MM.1S (cell line): ENCODE results near the gene POU2AF2.
A peak's percentile ranks its signal among the peaks of the same experiment; 100 is the strongest.

Experiments used
- DNase-seq: peaks from one replicate; pipeline ENCODE4 v3.0.0-alpha.2; 2015
- H2AFZ ChIP-seq: fragments of 300-600 bp; sonication (generic); 2 replicates; pipeline ENCODE4 v1.6.0; 2016; ENCODE audit warnings: antibody characterized with exemption, low read length
- H3F3A ChIP-seq: fragments of 300-600 bp; sonication (generic); 2 replicates; pipeline ENCODE4 v1.6.1; 2016; ENCODE audit warnings: mild to moderate bottlenecking, antibody characterized with exemption, low read length, moderate library complexity, mixed read lengths; ENCODE audit not compliant: insufficient read depth
- H3K27ac ChIP-seq: fragments of 300-600 bp; sonication (generic); 2 replicates; pipeline ENCODE4 v1.5.1; 2016; ENCODE audit warnings: mild to moderate bottlenecking, low read length
- H3K27me3 ChIP-seq: fragments of 300-600 bp; sonication (generic); replicated peaks from 2 replicates; pipeline ENCODE4 v1.6.0; 2016; ENCODE audit warnings: low read length; ENCODE audit not compliant: insufficient read depth
- H3K36me3 ChIP-seq: fragments of 300-600 bp; sonication (generic); replicated peaks from 2 replicates; pipeline ENCODE4 v1.6.1; 2016; ENCODE audit warnings: mild to moderate bottlenecking, low read length, mixed read lengths; ENCODE audit not compliant: insufficient read depth
- H3K4me1 ChIP-seq: fragments of 300-600 bp; sonication (generic); 2 replicates; pipeline ENCODE4 v1.6.1; 2016; ENCODE audit warnings: low read length, mixed read lengths
- H3K4me2 ChIP-seq: fragments of 300-600 bp; sonication (generic); 2 replicates; pipeline ENCODE4 v1.6.0; 2016; ENCODE audit warnings: low read depth, low read length
- H3K4me3 ChIP-seq: fragments of 300-600 bp; sonication (generic); 2 replicates; pipeline ENCODE4 v1.5.1; 2016; ENCODE audit warnings: low read length, mixed read lengths
- H3K79me2 ChIP-seq: fragments of 300-600 bp; sonication (generic); 2 replicates; pipeline ENCODE4 v1.6.1; 2016; ENCODE audit warnings: mixed run types, low read length, mixed read lengths
- H3K9ac ChIP-seq: fragments of 300-600 bp; sonication (generic); 2 replicates; pipeline ENCODE4 v1.6.1; 2016; ENCODE audit warnings: low read length, mixed read lengths
- H3K9me2 ChIP-seq: fragments of 300-600 bp; sonication (generic); replicated peaks from 2 replicates; pipeline ENCODE4 v1.6.1; 2016; ENCODE audit warnings: mild to moderate bottlenecking, low read length, mixed read lengths; ENCODE audit not compliant: insufficient read depth
- H3K9me3 ChIP-seq: fragments of 300-600 bp; sonication (generic); replicated peaks from 2 replicates; pipeline ENCODE4 v1.6.1; 2016; ENCODE audit warnings: mild to moderate bottlenecking, low read length, mixed read lengths; ENCODE audit not compliant: insufficient read depth
- H4K20me1 ChIP-seq: fragments of 300-600 bp; sonication (generic); 2 replicates; pipeline ENCODE4 v1.6.1; 2016; ENCODE audit warnings: mild to moderate bottlenecking, low read length, moderate library complexity, mixed read lengths; ENCODE audit not compliant: insufficient read depth
- CTCF ChIP-seq: fragments of 300-600 bp; sonication (generic); IDR thresholded peaks from 2 replicates; pipeline ENCODE4 v1.5.1; 2016; ENCODE audit warnings: antibody characterized with exemption, low read length, mixed read lengths
- EZH2 ChIP-seq: fragments of 300-600 bp; sonication (generic); optimal IDR thresholded peaks from 2 replicates; pipeline ENCODE3; 2017; ENCODE audit warnings: low read depth, mild to moderate bottlenecking, antibody characterized with exemption, low read length, mixed read lengths
- EZH2phosphoT487 ChIP-seq: fragments of 300-600 bp; sonication (generic); IDR thresholded peaks from 2 replicates; pipeline ENCODE4 v1.6.1; 2018; ENCODE audit warnings: antibody characterized with exemption, low read length

Gene POU2AF2

GRCh38 chr11:111272420-111272819 is 26.9 kb downstream of the POU2AF2 start:
- Histone ChIP-seq H3K9ac (peak overlapping the region; percentile 34; the same call in 1 of the 2 replicates), H3K27ac (peak overlapping the region; percentile 78), H3K36me3 (no peaks in the 10 kb centered on the region), H2AFZ (peak overlapping the region; percentile 21; the same call in 1 of the 2 replicates), H3K4me3 (peak overlapping the region; percentile 11; the same call in 1 of the 2 replicates), H3K9me2 (no peaks in the 10 kb centered on the region), H3K9me3 (no peaks in the 10 kb centered on the region), H4K20me1 (no peaks in the 10 kb centered on the region), H3K4me2 (peak overlapping the region; percentile 52), H3F3A (peaks cover 14% of the 10 kb centered on the region), H3K79me2 (no peaks in the 10 kb centered on the region), H3K4me1 (peaks cover 31% of the 10 kb centered on the region), H3K27me3 (no peaks in the 10 kb centered on the region)
- no peak for TF ChIP-seq EZH2
- TF ChIP-seq CTCF, result no peak
- no peak for TF ChIP-seq EZH2phosphoT487
- DNase-seq, result peak; percentile 85

- Histone ChIP-seq H3K27ac (no peak overlapping the region), H3K27me3 (no peaks in the 10 kb centered on the region), H3F3A (no peaks in the 10 kb centered on the region), H3K36me3 (no peaks in the 10 kb centered on the region), H3K9me2 (no peaks in the 10 kb centered on the region), H4K20me1 (no peaks in the 10 kb centered on the region), H2AFZ (no peak overlapping the region), H3K79me2 (no peaks in the 10 kb centered on the region), H3K9me3 (no peaks in the 10 kb centered on the region), H3K9ac (no peak overlapping the region), H3K4me3 (no peak overlapping the region), H3K4me2 (no peak overlapping the region), H3K4me1 (no peaks in the 10 kb centered on the region)
- DNase-seq, result no peak
- TF ChIP-seq CTCF (no peak), EZH2 (no peak), EZH2phosphoT487 (no peak)
Measured at GRCh38 chr11:111282562-111283075, 37.1 kb downstream of the POU2AF2 start.

- H3K79me2 ChIP-seq, result no peaks in the 10 kb centered on the region
- no peak overlapping the region for H3K9ac ChIP-seq
- no peak for DNase-seq
- no peak overlapping the region for H3K4me2 ChIP-seq
- H3K9me2 ChIP-seq, result no peaks in the 10 kb centered on the region
- no peak for TF ChIP-seq EZH2
- no peak for TF ChIP-seq CTCF
- TF ChIP-seq EZH2phosphoT487, result no peak
- no peaks in the 10 kb centered on the region for H4K20me1 ChIP-seq
- no peak overlapping the region for H2AFZ ChIP-seq
- H3F3A ChIP-seq, result no peaks in the 10 kb centered on the region
- H3K4me3 ChIP-seq, result no peak overlapping the region
- no peak overlapping the region for H3K27ac ChIP-seq
- no peaks in the 10 kb centered on the region for H3K27me3 ChIP-seq
- no peaks in the 10 kb centered on the region for H3K9me3 ChIP-seq
- H3K4me1 ChIP-seq, result no peaks in the 10 kb centered on the region
- no peaks in the 10 kb centered on the region for H3K36me3 ChIP-seq
Measured at GRCh38 chr11:111283945-111284481, 38.5 kb downstream of the POU2AF2 start.
